Measurements from ENCODE around the gene HEG1. TPM values are rescaled to one million over a fixed set of nuclear protein-coding genes. Genes with fewer than 3 reads are reported as not detected.

HEG1 gene
- total RNA-seq, 1 experiment from 2014 or later: 14.6 TPM

DNA sequence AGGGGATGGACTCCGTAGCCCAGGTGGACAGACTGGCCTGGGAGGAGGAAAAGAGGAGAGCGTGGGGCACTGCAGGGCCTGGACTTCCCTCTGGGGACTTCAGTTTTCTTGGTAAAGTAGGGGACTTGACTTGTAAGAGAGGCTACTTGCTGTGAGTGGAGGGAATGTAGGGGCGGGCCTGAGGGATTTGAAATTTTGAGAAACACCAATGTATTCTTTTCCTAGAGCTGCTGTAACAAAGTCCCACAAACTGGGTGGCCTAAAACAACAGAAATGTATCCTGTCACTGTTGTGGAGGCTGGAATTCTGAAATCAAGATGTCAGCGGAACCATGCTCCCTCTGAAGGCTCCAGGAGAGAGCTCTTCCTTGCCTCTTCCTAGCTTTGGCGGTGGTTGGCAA lies 5.8 kb upstream of the HEG1 start (continued):
- TF ChIP-seq, protein P1, sequence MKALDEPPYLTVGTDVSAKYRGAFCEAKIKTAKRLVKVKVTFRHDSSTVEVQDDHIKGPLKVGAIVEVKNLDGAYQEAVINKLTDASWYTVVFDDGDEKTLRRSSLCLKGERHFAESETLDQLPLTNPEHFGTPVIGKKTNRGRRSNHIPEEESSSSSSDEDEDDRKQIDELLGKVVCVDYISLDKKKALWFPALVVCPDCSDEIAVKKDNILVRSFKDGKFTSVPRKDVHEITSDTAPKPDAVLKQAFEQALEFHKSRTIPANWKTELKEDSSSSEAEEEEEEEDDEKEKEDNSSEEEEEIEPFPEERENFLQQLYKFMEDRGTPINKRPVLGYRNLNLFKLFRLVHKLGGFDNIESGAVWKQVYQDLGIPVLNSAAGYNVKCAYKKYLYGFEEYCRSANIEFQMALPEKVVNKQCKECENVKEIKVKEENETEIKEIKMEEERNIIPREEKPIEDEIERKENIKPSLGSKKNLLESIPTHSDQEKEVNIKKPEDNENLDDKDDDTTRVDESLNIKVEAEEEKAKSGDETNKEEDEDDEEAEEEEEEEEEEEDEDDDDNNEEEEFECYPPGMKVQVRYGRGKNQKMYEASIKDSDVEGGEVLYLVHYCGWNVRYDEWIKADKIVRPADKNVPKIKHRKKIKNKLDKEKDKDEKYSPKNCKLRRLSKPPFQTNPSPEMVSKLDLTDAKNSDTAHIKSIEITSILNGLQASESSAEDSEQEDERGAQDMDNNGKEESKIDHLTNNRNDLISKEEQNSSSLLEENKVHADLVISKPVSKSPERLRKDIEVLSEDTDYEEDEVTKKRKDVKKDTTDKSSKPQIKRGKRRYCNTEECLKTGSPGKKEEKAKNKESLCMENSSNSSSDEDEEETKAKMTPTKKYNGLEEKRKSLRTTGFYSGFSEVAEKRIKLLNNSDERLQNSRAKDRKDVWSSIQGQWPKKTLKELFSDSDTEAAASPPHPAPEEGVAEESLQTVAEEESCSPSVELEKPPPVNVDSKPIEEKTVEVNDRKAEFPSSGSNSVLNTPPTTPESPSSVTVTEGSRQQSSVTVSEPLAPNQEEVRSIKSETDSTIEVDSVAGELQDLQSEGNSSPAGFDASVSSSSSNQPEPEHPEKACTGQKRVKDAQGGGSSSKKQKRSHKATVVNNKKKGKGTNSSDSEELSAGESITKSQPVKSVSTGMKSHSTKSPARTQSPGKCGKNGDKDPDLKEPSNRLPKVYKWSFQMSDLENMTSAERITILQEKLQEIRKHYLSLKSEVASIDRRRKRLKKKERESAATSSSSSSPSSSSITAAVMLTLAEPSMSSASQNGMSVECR (CRISPR knock-in tag; IDR thresholded peaks at IDR 0.05; ENCODE audit: borderline replicate concordance): no peak
- TF ChIP-seq, protein P2, sequence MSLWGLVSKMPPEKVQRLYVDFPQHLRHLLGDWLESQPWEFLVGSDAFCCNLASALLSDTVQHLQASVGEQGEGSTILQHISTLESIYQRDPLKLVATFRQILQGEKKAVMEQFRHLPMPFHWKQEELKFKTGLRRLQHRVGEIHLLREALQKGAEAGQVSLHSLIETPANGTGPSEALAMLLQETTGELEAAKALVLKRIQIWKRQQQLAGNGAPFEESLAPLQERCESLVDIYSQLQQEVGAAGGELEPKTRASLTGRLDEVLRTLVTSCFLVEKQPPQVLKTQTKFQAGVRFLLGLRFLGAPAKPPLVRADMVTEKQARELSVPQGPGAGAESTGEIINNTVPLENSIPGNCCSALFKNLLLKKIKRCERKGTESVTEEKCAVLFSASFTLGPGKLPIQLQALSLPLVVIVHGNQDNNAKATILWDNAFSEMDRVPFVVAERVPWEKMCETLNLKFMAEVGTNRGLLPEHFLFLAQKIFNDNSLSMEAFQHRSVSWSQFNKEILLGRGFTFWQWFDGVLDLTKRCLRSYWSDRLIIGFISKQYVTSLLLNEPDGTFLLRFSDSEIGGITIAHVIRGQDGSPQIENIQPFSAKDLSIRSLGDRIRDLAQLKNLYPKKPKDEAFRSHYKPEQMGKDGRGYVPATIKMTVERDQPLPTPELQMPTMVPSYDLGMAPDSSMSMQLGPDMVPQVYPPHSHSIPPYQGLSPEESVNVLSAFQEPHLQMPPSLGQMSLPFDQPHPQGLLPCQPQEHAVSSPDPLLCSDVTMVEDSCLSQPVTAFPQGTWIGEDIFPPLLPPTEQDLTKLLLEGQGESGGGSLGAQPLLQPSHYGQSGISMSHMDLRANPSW (CRISPR knock-in tag; conservative IDR thresholded peaks at IDR 0.05; ENCODE audit: low read depth): no peak
- no peak for TF ChIP-seq ZNF138 (CRISPR knock-in tag; conservative IDR thresholded peaks at IDR 0.05)
- no peak for TF ChIP-seq MYBL2 (CRISPR knock-in tag; IDR thresholded peaks at IDR 0.05)
- TF ChIP-seq, protein P3, sequence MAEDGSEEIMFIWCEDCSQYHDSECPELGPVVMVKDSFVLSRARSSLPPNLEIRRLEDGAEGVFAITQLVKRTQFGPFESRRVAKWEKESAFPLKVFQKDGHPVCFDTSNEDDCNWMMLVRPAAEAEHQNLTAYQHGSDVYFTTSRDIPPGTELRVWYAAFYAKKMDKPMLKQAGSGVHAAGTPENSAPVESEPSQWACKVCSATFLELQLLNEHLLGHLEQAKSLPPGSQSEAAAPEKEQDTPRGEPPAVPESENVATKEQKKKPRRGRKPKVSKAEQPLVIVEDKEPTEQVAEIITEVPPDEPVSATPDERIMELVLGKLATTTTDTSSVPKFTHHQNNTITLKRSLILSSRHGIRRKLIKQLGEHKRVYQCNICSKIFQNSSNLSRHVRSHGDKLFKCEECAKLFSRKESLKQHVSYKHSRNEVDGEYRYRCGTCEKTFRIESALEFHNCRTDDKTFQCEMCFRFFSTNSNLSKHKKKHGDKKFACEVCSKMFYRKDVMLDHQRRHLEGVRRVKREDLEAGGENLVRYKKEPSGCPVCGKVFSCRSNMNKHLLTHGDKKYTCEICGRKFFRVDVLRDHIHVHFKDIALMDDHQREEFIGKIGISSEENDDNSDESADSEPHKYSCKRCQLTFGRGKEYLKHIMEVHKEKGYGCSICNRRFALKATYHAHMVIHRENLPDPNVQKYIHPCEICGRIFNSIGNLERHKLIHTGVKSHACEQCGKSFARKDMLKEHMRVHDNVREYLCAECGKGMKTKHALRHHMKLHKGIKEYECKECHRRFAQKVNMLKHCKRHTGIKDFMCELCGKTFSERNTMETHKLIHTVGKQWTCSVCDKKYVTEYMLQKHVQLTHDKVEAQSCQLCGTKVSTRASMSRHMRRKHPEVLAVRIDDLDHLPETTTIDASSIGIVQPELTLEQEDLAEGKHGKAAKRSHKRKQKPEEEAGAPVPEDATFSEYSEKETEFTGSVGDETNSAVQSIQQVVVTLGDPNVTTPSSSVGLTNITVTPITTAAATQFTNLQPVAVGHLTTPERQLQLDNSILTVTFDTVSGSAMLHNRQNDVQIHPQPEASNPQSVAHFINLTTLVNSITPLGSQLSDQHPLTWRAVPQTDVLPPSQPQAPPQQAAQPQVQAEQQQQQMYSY (CRISPR knock-in tag; IDR thresholded peaks at IDR 0.05): no peak

DNA sequence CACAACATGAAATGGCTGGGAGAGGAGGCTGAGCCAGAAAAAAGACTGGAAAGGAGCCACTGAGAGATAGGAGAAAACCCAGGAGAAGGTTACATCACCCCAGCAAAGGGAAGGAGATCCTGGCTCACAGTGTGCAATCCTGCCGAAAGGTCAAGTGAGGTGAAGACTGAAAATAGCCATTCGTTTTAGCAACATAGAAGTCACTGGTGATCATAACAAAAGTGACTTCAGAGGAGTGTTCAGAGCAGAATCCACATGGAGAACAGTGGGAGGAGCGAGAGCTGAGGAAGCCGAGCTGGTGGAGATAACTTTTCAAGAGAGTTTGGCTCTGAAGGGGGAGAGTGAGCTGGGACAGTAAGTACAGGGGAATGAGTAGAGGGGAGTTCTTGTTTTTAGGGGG lies 5.4 kb upstream of the HEG1 start:
- CTCF ChIA-PET: interaction anchor here (1.4 kb wide), 1 partner anchor 9 kb away, joined by 4 read pairs; no protein-coding TSS in a partner anchor
- Mint-ChIP-seq H3K9me3 (peaks cover 8% of the 10 kb centered on the region), H3K27ac (no peak overlapping the region), H3K36me3 (no peaks in the 10 kb centered on the region), H3K4me1 (peaks cover 20% of the 10 kb centered on the region), H3K27me3 (ENCODE audit: low read depth) (peaks cover 43% of the 10 kb centered on the region), H3K4me3 (no peak overlapping the region)
- ATAC-seq (no peak), DNase-seq (ENCODE audit: low spot score) (no peak)
- TF ChIP-seq ZNF671 (CRISPR knock-in tag; IDR thresholded peaks at IDR 0.05): no peak
- POLR2A ChIA-PET: no interaction called here

DNA sequence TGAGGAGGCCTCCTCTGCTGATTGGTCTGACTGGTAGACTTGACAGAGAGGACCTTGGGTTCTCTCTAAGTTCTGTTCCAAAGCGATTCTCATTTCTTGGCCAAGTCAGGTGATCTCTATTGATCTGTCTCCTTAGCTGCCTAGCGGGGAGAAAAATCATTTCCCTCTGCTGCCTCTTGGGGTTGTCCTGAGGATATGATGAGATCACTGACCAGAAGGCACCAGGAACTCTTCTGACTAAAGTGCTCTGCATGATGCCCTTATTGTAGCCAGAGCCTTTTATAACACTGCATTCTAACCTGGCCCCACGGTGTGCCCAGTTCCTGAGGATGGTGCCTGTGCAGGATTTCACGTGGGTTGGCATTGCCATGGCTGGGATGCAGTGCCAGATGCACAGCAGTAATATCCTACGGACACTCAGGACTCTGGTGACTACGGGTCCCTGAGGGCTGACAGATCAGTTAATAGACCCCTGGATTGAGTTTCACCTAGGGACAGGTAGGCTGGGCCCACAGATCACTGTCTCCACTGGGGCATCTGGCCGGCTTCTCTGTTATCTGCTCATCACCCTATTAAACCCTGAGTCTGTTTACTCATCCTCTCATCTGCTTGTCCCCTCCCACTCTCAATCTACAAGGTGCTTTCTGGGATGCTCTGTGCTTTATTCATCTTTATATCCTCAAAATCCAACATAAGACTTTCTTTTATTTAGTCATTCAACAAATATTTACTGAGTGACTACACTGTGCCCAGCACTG lies 3.9 kb upstream of the HEG1 start:
- H3K4me3 Mint-ChIP-seq: no peak overlapping the region
- TF ChIP-seq, protein P4, sequence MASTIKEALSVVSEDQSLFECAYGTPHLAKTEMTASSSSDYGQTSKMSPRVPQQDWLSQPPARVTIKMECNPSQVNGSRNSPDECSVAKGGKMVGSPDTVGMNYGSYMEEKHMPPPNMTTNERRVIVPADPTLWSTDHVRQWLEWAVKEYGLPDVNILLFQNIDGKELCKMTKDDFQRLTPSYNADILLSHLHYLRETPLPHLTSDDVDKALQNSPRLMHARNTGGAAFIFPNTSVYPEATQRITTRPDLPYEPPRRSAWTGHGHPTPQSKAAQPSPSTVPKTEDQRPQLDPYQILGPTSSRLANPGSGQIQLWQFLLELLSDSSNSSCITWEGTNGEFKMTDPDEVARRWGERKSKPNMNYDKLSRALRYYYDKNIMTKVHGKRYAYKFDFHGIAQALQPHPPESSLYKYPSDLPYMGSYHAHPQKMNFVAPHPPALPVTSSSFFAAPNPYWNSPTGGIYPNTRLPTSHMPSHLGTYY (CRISPR knock-in tag; IDR thresholded peaks at IDR 0.05): no peak
- TF ChIP-seq JAZF1 (CRISPR knock-in tag; IDR thresholded peaks at IDR 0.05): no peak
- no peak for TF ChIP-seq FOXK1 (CRISPR knock-in tag; IDR thresholded peaks at IDR 0.05)
- TF ChIP-seq, protein P5, sequence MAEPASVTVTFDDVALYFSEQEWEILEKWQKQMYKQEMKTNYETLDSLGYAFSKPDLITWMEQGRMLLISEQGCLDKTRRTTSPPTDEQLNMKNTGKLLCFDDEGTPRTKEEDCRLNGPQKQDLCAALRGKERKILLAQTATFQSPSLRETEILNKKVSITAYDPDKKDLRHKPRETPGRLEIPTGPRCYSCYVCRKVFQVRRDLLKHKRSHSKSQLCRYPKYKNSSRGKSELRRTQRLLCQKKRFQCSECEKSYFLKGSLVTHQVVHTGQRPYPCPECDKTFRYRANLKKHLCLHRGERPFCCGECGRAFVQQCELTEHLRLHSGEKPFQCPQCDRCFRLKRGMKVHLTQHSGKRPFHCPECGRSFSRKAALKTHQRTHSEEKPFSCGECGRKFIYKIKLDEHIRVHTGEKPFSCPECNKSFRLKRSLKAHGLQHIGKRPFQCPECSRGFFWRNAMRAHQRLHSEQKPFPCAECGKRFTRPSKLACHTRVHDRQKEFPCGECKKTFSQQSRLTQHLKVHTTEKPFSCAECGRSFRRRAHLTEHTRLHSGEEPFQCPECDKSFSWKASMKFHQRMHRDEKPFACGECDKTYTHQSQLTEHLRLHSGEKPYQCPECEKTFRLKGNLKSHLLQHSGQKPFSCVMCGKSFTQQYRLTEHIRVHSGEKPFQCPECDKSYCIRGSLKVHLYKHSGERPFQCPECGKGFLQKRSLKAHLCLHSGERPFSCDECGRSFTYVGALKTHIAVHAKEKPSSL (CRISPR knock-in tag; conservative IDR thresholded peaks at IDR 0.05): no peak
- no peak for TF ChIP-seq OVOL2 (CRISPR knock-in tag; IDR thresholded peaks at IDR 0.05; ENCODE audit: borderline replicate concordance)

More for the DNA sequence above, 3.9 kb upstream of the HEG1 start:
- Mint-ChIP-seq H3K27me3 (ENCODE audit: low read depth) (peaks cover 49% of the 10 kb centered on the region), H3K27ac (no peak overlapping the region), H3K9me3 (peaks cover 5% of the 10 kb centered on the region), H3K36me3 (no peaks in the 10 kb centered on the region), H3K4me1 (peaks cover 24% of the 10 kb centered on the region)
- ATAC-seq (peak; percentile 5; the same call in 1 of the 2 replicates), DNase-seq (ENCODE audit: low spot score) (no peak)
- ChIA-PET CTCF (no interaction called here), POLR2A (no interaction called here)
